DMS153 treated with DMSO at 0.1 percent for 48 hours (cell line): ENCODE measurements around the gene SMARCB1.
A peak's percentile ranks its signal among the peaks of the same experiment; 100 is the strongest.
"Not testable (repeated sequence)": the region's sequence is repeated elsewhere in the genome, so short reads cannot be mapped to it uniquely, and the experiment has no call there.

ENCODE experiments used
- DNase-seq: peaks from one replicate; lab custom pipeline; 2025; ENCODE audit not compliant: unreplicated experiment; lab: John Stamatoyannopoulos, UW

SMARCB1 gene

DNA sequence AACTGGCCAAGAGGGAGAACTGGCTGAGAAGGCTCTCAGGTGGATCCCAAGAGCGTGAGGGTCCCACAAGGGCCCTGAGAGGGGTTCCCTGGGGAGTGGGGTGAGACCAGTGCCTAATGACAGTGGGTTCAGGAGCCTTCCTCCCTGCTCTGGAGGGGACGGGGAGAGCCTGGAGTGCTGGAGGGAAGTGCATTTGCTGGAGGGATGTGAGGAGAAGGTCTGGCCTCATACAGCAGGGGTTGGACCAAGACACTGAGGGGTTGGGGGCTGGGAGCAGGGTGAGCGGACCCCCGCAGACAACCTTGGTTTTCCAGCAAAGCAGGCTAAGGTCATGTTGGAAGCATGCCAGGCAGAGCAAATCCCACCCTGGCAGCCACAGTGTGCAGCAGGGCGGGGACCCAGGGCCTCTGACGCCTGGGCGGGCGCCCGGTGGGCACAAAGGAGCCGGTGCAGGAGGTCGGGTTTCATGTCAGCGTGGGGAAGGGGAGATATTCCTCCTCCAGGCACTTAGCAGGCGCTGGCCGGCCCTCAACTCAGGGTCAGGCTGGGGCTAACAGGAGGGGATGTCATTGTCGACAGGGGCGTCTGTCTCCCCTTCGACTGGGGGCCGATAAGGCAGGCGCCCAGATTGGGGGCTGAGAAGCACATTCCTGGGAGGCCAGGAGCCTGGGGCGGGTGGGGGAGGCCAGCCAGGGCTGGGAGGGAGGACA, 55.1 kb downstream of the SMARCB1 start:
- no peak for DNase-seq

- no peak for DNase-seq
These were observed 55.8 kb downstream of the SMARCB1 start for GRCh38 chr22:23842599-23842998.

DNA sequence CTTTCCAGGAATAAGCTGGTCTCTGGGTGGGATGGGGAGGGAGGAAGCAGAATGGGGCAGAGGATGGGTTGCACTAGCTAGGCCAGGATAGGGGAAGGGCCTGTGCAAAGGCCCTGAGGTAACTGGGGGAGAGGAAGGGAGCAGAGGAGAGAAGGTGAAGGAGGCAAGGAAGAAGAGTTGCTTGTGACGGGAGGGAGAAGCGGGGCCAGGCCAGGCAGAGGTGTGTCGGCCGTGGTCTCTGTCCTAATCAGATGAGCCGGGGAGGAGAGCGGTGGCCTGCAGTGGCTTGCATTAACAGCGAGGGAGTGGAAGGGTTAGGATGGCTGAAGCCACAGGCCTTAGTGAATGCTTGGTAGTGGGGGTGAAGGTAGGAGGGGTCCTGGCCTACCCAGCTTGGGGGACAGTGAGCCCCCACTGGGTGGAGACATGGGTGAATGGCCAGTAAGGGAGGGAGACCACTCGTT, 58.0 kb downstream of the SMARCB1 start:
- no peak for DNase-seq

DNA sequence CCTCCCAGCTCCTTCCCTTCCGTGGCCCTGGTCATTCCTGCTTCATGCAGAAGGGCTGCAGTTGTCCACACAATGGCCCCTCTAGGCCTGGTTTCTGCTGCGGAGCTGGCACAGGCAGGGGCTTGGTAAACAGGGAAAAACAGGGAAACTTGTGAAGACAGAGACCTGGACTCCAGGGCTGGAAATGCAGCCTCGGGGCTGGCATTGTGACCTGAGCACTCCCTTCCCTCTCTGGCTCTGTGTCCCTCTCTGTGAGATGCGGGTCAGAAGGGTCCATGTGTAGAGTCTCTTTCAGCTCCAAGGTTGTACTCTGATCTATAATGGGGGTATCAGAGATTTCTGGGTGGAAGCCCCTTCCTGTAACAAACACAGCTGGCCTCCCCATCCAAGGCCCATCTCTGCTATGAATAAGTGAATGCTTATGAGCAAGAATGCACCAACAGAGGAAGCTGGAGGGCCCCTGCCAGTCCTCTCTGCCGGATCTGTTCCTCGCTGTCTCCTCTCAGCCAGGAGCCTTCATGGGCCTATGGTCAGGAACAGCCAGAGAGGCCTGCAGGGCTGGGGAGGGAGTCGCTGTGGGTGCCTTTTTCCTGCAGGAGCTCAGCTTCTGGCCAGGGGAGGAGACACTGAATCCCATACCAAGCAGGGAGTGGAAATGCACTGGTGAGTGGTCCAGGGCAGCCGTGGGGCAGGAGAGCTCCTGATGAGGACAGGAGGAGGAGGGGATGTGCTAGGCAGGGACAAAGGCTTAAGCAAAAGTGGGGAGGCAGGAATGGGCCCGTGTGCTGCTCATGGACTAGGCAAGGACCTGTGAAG, 58.7 kb downstream of the SMARCB1 start:
- DNase-seq = no peak

DNA sequence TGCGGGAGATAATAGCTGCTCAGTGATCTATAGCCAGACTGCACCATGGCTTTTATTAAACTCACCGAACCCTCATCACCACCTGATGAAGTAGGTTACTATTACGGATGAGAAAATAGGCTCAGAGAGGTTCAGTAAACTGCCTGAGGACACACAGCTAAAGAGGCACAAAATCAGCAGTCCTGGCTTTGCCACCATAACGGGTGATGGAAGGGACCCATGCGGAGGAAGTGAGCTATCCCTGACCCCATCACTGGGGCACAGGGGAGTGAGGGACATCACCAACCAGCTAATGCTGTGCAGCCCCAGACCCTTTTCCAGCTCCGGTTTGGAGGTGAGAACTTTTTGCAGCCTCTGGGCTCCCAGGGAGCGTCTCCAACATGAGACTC, 59.3 kb downstream of the SMARCB1 start:
- DNase-seq = no peak

GRCh38 chr22:23847310-23847920, 60.6 kb downstream of the SMARCB1 start:
- no peak for DNase-seq

GRCh38 chr22:23847991-23848864, 61.5 kb downstream of the SMARCB1 start:
- no peak for DNase-seq

GRCh38 chr22:23849009-23850006, 62.5 kb downstream of the SMARCB1 start:
- DNase-seq = peak; percentile 85

DNA sequence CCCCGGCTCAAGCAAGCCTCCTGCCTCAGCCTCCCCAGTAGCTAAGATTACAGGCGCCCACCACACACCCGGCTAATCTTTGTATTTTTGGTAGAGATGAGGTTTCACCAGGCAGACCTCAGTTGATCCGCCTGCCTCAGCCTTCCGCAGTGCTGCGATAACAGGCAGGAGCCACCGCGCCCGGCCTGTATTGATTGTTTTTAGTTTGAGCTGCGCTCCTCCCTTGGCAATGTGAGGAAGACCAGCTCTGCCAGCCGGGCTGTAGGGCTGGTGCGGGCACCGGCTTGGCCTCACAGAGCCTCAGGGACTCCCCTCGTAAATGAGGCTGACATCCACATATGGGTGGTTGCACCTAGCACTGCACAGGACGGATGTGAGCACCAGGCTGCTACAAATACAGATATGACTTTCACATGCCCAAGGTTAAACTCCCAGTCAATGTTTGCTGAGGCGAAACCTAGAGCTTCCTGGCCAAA, 63.4 kb downstream of the SMARCB1 start:
- DNase-seq = peak; percentile 17

GRCh38 chr22:23856721-23857605, 70.2 kb downstream of the SMARCB1 start:
- DNase-seq = peak; percentile 68

- peak; percentile 96 for DNase-seq
These were observed 71.1 kb downstream of the SMARCB1 start, which contains the start of gene SLC2A11 for GRCh38 chr22:23857606-23858483. SLC2A11 (plus strand) TSS chr22:23857875; CDS start chr22:23858000, 125 bp downstream.

DNA sequence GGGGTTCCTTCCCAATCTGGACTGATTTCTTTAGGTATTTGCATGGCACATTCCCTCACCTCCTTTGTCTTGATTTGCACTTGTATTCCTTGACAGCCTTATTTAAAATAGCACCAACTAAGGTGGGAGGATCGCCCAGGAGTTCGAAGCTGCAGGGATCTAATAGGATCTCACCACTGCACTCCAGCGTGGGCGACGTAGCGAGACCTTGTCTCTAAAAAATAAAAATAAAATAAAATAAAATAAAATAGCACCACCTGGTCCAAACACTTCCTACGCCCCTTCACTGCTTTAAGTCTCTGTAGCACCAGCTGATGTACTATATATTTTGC, 71.7 kb downstream of the SMARCB1 start:
- no peak for DNase-seq

DNA sequence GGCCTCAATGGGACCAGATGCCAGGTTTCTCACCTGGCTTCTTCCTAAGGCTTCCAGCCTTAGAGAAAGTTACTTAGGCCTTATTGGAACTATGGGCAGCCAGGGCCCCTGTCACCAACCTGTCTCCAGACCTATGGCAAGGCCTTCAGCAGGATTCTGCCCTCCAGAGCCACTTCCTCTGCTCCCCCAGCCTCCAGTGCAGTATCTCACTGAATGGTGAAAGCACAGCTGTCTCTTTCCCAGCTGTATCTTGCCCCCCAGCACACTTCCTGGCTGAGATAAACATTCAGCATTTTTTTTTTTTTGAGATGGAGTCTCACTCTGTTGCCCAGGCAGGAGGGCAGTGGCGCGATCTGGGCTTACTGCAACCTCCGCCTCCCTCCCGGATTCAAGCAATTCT, 72.4 kb downstream of the SMARCB1 start:
- DNase-seq = no peak

DNA sequence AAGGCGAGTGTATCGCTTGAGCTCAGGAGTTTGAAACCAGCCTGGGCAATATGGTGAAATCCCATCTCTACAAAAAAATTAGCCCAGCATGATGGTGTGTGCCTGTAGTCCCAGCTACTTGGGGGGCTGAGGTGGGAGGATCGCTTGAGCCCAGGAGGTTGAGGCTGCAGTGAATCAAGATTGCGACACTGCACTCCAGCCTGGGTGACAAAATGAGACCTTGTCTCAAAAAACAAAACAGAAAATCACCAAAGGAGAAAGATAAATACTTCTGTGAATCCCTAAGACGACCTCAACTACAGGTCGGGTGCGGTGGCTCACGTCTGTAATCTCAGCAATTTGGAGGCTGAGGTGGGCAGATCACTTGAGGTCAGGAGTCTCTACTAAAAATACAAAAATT, 73.4 kb downstream of the SMARCB1 start:
- not testable (repeated sequence) for DNase-seq

DNA sequence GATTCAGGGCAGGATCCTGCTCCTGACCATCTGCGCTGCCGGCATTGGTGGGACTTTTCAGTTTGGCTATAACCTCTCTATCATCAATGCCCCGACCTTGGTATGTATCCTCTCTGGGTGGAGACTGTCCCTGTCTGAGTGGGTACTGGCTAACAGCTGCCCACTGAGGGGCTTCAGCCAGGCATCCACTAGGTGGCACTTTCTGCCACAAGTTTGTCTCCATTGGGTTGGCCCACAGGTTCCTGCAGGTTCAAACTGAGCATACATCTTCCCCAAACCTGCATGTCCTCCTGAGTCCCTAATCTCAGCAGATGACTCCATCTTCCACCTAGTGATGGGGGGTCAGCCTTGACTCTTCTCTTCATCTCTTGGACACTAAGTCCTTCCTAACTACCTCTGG, 75.3 kb downstream of the SMARCB1 start:
- DNase-seq = peak; percentile 20

GRCh38 chr22:23864499-23865154, 77.9 kb downstream of the SMARCB1 start:
- DNase-seq = not testable (repeated sequence)

DNA sequence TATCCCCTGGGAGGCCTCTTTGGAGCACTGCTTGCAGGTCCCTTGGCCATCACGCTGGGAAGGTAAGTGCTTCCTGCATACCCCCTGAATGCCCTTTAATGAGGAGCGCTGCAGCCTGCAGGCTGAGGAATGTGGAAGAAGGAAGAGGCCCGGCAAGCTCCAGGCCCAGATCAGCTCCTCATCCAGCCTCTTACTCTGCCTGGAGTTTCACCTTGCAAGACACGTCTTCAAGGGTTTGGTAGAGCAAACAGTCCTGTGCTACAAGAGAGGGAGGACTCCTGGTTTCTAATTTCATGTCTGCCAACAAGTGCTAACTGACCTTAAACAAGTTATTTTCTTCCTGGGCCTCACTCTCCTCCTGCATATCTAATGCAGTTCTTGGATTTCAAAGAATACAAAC, 81.8 kb downstream of the SMARCB1 start:
- no peak for DNase-seq
